NCI-H460 (cell line): ENCODE results near the gene ZBTB8A. TPM values are rescaled to one million over a fixed set of nuclear protein-coding genes. Genes with fewer than 3 reads are reported as not detected.
"Not testable (repeated sequence)": the region's sequence is repeated elsewhere in the genome, so short reads cannot be mapped to it uniquely, and the experiment has no call there.

ENCODE experiments used
- DNase-seq: peaks from one replicate; pipeline ENCODE4 v3.0.0-alpha.2; 2016; ENCODE audit warnings: low read depth; ENCODE audit errors: extremely low read depth
- total RNA-seq: library from RNA; depleted of rRNA; stranded (reverse); fragments of >200 nt; shearing (Covaris generic); gene quantifications from 2 replicates; pipeline ENCODE4 v1.2.3, GENCODE V29; 2014

Gene ZBTB8A
- total RNA-seq, 1 experiment from 2014 or later: 4.1 TPM

GRCh38 chr1:32536117-32536516, 3.1 kb upstream of the ZBTB8A start:
- no peak for DNase-seq

- DNase-seq: no peak
Observed at GRCh38 chr1:32536764-32537163, 2.5 kb upstream of the ZBTB8A start.

- no peak for DNase-seq
Observed at GRCh38 chr1:32539584-32540571, 651 bp downstream of the ZBTB8A start.

GRCh38 chr1:32540605-32541004, 1.4 kb downstream of the ZBTB8A start:
- no peak for DNase-seq

- DNase-seq: no peak
Observed at GRCh38 chr1:32541064-32541566, 1.9 kb downstream of the ZBTB8A start.

- DNase-seq: no peak
Observed at GRCh38 chr1:32546611-32547010, 7.4 kb downstream of the ZBTB8A start.

GRCh38 chr1:32549616-32550015, 10.4 kb downstream of the ZBTB8A start:
- DNase-seq: no peak

GRCh38 chr1:32554288-32554687, 15.1 kb downstream of the ZBTB8A start:
- no peak for DNase-seq

- not testable (repeated sequence) for DNase-seq
Observed at GRCh38 chr1:32557035-32557434, 17.8 kb downstream of the ZBTB8A start.

- no peak for DNase-seq
Observed at GRCh38 chr1:32557812-32558211, 18.6 kb downstream of the ZBTB8A start.

GRCh38 chr1:32568929-32569328, 29.7 kb downstream of the ZBTB8A start:
- no peak for DNase-seq

GRCh38 chr1:32580348-32581017, 41.3 kb downstream of the ZBTB8A start:
- no peak for DNase-seq

GRCh38 chr1:32592943-32593342, 53.7 kb downstream of the ZBTB8A start:
- no peak for DNase-seq

GRCh38 chr1:32600034-32600433, 60.8 kb downstream of the ZBTB8A start:
- DNase-seq: no peak

GRCh38 chr1:32605711-32606424, 66.6 kb downstream of the ZBTB8A start:
- no peak for DNase-seq

- DNase-seq: no peak
Observed at GRCh38 chr1:32606565-32607371, 67.5 kb downstream of the ZBTB8A start.

GRCh38 chr1:32609180-32609579, 70.0 kb downstream of the ZBTB8A start:
- no peak for DNase-seq

GRCh38 chr1:32611859-32612188, 72.6 kb downstream of the ZBTB8A start:
- DNase-seq: no peak

GRCh38 chr1:32612189-32612881, 73.1 kb downstream of the ZBTB8A start:
- peak; percentile 81 for DNase-seq

GRCh38 chr1:32613472-32613871, 74.2 kb downstream of the ZBTB8A start:
- no peak for DNase-seq
